Endometrial microvascular endothelial cells (primary cell): ENCODE data around the gene LECT2. TPM values are rescaled to one million over a fixed set of nuclear protein-coding genes. Genes with fewer than 3 reads are reported as not detected.

Experiments
- in situ Hi-C: cut with HindIII; loops from 2 replicates; pipeline ENCODE4 v1.10.0; 2017; ENCODE audit warnings: low sequenced_read_pairs, low pct_unique_long_range_greater_than_20kb; ENCODE audit errors: inconsistent ontology term
- total RNA-seq: library from RNA; depleted of rRNA; stranded (reverse); fragments of >200 nt; gene quantifications from one replicate; pipeline ENCODE4 v1.2.3, GENCODE V29; 2015; ENCODE audit errors: inconsistent ontology term

LECT2 gene
- total RNA-seq: not detected

GRCh38 chr5:135954899-135955298 lies at the start of gene LECT2:
Gene LECT2 (minus strand): TSS chr5:135954983. CDS start chr5:135954833, 150 bp downstream.
- in situ Hi-C loops: no loop called here

- in situ Hi-C loops: no loop called here
Measured at GRCh38 chr5:136004436-136004835, 49.7 kb upstream of the LECT2 start.

- in situ Hi-C loops: no loop called here
Measured at GRCh38 chr5:136001466-136001981, 46.7 kb upstream of the LECT2 start.

GRCh38 chr5:136000932-136001331 lies 46.1 kb upstream of the LECT2 start:
- in situ Hi-C loops: no loop called here

GRCh38 chr5:136000147-136000546 lies 45.4 kb upstream of the LECT2 start:
- in situ Hi-C loops: no loop called here

GRCh38 chr5:135999406-136000139 lies 44.8 kb upstream of the LECT2 start:
- in situ Hi-C loops: no loop called here

GRCh38 chr5:135998889-135999288 lies 44.1 kb upstream of the LECT2 start:
- in situ Hi-C loops: no loop called here

GRCh38 chr5:135997673-135998335 lies 43.0 kb upstream of the LECT2 start:
- in situ Hi-C loops: no loop called here

- in situ Hi-C loops: no loop called here
Measured at GRCh38 chr5:135996611-135997010, 41.8 kb upstream of the LECT2 start.

- in situ Hi-C loops: no loop called here
Measured at GRCh38 chr5:135995976-135996375, 41.2 kb upstream of the LECT2 start.

- in situ Hi-C loops: no loop called here
Measured at GRCh38 chr5:135993880-135994636, 39.3 kb upstream of the LECT2 start.

- in situ Hi-C loops: no loop called here
Measured at GRCh38 chr5:135993335-135993879, 38.6 kb upstream of the LECT2 start.

- in situ Hi-C loops: no loop called here
Measured at GRCh38 chr5:135991429-135991828, 36.6 kb upstream of the LECT2 start.

- in situ Hi-C loops: no loop called here
Measured at GRCh38 chr5:135990528-135991255, 35.9 kb upstream of the LECT2 start.

GRCh38 chr5:135989686-135990085 lies 34.9 kb upstream of the LECT2 start:
- in situ Hi-C loops: no loop called here

GRCh38 chr5:135988546-135988945 lies 33.8 kb upstream of the LECT2 start:
- in situ Hi-C loops: no loop called here

- in situ Hi-C loops: no loop called here
Measured at GRCh38 chr5:135986891-135987401, 32.2 kb upstream of the LECT2 start.

- in situ Hi-C loops: no loop called here
Measured at GRCh38 chr5:135986401-135986800, 31.6 kb upstream of the LECT2 start.
